ENCODE data around the gene MRPS27.

Gene MRPS27

GRCh38 chr5:72185496-72186329, 134.3 kb downstream of the MRPS27 start:
- DNase-seq (ENCODE audit: extremely low read depth, low read depth) = peak; percentile 70
- H3K4me3 ChIP-seq (replicated peaks; ENCODE audit: low read depth, low read length) = no peak overlapping the region
- TF ChIP-seq, protein P1, sequence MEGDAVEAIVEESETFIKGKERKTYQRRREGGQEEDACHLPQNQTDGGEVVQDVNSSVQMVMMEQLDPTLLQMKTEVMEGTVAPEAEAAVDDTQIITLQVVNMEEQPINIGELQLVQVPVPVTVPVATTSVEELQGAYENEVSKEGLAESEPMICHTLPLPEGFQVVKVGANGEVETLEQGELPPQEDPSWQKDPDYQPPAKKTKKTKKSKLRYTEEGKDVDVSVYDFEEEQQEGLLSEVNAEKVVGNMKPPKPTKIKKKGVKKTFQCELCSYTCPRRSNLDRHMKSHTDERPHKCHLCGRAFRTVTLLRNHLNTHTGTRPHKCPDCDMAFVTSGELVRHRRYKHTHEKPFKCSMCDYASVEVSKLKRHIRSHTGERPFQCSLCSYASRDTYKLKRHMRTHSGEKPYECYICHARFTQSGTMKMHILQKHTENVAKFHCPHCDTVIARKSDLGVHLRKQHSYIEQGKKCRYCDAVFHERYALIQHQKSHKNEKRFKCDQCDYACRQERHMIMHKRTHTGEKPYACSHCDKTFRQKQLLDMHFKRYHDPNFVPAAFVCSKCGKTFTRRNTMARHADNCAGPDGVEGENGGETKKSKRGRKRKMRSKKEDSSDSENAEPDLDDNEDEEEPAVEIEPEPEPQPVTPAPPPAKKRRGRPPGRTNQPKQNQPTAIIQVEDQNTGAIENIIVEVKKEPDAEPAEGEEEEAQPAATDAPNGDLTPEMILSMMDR (IDR thresholded peaks at IDR 0.05; ENCODE audit: low read depth, low read length, missing control alignments) = no peak

- TF ChIP-seq, protein P1 (IDR thresholded peaks at IDR 0.05; ENCODE audit: low read depth, low read length, missing control alignments) = no peak
- DNase-seq (ENCODE audit: extremely low read depth, low read depth) = no peak
- no peak overlapping the region for H3K4me3 ChIP-seq (replicated peaks; ENCODE audit: low read depth, low read length)
Measured at GRCh38 chr5:72184408-72184807, 135.6 kb downstream of the MRPS27 start.

DNA sequence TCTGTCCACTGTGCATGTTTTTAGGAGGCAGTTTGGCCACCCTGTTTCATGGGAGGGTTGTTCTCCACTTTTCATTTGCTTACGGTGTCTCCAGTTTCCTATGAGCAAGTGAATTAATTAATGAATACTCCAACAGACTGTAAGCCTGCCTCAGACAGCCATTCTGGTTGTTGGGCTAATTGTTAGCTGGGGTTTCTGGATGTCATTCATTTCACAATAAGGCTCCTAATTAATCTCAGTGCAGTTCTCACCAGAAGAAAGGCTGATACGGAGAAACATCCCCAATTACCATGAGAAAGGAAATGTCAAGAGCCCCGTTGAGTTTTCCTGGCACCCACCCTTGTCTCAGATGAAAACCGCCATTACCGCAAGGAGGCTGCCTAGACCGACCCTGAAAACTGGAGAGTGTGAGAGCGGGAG, 136.9 kb downstream of the MRPS27 start:
- TF ChIP-seq, protein P1 (IDR thresholded peaks at IDR 0.05; ENCODE audit: low read depth, low read length, missing control alignments) = no peak
- DNase-seq (ENCODE audit: extremely low read depth, low read depth) = no peak

DNA sequence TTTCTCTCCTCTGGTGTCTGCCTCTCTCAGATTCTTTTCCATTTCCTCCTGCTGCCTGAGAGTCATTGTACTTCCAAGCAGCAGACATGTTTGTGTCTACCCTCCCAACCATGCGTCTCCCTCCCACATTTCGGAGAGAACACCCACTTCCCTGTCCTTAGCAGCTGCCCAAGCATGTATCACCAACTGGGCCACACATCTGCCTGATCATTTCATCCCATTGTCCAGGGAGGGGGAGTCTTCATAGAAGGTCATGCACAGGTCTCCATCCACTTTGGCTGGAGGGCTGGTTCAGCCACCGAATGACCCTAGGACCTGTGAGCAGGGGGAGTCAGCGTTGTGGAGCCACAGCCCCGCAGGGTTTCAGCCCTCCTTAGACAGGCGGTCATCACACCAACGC, 137.4 kb downstream of the MRPS27 start:
- H3K4me3 ChIP-seq (replicated peaks; ENCODE audit: low read depth, low read length) = no peak overlapping the region
- TF ChIP-seq, protein P1 (IDR thresholded peaks at IDR 0.05; ENCODE audit: low read depth, low read length, missing control alignments) = no peak
- DNase-seq (ENCODE audit: extremely low read depth, low read depth) = no peak

More for the DNA sequence above, 136.9 kb downstream of the MRPS27 start:
- no peak overlapping the region for H3K4me3 ChIP-seq (replicated peaks; ENCODE audit: low read depth, low read length)

DNA sequence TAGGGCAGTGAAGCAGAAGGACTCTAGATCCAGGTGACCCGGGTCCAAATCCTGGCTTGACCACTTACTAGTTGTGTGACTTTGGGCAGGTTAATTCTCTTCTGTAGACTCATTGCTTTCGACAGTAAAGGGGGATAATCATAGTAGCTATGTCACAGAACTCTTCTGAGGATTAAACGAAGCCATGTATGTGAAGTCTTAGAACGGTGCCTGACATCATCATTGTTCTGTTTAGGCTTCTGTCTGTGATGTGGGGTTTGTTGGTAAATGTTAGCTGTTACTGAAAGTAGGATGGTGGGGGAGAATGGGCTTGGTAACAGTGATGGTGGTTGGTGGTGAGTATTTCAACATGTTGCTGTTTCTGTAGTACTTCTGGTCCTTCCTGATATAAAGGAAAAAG, 139.1 kb downstream of the MRPS27 start:
- TF ChIP-seq, protein P1 (IDR thresholded peaks at IDR 0.05; ENCODE audit: low read depth, low read length, missing control alignments) = no peak
- no peak overlapping the region for H3K4me3 ChIP-seq (replicated peaks; ENCODE audit: low read depth, low read length)
- no peak for DNase-seq (ENCODE audit: extremely low read depth, low read depth)

DNA sequence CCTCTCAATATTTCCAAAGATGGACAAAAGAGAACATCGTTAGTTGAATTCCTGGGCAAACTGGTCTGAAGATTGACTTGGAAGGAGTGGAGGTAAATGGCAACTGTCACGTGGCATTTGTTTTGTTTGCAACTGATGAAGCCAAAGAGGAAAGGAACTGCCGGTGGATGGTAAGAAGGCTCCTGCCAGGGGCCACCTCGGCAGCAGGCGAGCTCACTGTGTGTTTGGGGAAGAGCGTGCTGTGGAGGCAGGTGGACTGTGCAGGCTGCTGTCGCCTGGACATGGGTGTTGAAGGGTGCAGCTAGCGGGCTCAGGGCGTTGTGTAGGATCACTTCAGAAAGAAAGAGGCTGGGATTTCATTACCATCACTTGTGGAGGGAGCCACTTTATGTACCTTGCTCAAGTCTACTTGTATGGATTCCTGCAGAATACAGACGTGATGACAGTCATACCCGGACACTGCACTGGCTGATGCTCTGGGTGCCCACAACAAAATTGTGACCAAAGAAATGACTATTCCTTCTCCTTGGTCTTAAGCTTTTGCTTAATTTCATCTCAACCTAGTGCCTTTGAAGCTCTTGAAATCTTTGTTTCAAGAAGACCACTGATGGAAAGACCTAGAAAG, 140.1 kb downstream of the MRPS27 start:
- no peak overlapping the region for H3K4me3 ChIP-seq (replicated peaks; ENCODE audit: low read depth, low read length)
- DNase-seq (ENCODE audit: extremely low read depth, low read depth) = no peak
- TF ChIP-seq, protein P1 (IDR thresholded peaks at IDR 0.05; ENCODE audit: low read depth, low read length, missing control alignments) = no peak
